Breast epithelium (tissue), 4 donors: ENCODE results near the gene AGRN. TPM values are rescaled to one million over a fixed set of nuclear protein-coding genes. Genes with fewer than 3 reads are reported as not detected.
A peak's percentile ranks its signal among the peaks of the same experiment; 100 is the strongest.

Experiments
- DNase-seq, 2 donors: peaks; one replicate each; pipeline ENCODE4 v3.0.0-alpha.2; 2019; ENCODE audit warnings: low spot score in 2 of 2
- H3K27ac ChIP-seq, 2 donors: fragments of 200-600 bp; sonication (generic) in 1 of 2; one replicate each; pipeline ENCODE4 v1.5.1; 2016 to 2019; ENCODE audit warnings: mild to moderate bottlenecking in 1 of 2
- H3K27me3 ChIP-seq, 2 donors: fragments of 200-600 bp; sonication (generic) in 1 of 2; one replicate each; pipeline versions ENCODE4 v1.5.1 to v1.6.0; 2017 to 2019; ENCODE audit warnings: control low read depth in 1 of 2, mild to moderate bottlenecking in 1 of 2
- H3K36me3 ChIP-seq: fragments of 200-600 bp; one replicate; pipeline ENCODE4 v1.5.1; 2019
- H3K4me1 ChIP-seq, 2 donors: fragments of 200-600 bp; sonication (generic); one replicate each; pipeline ENCODE4 v1.5.1; 2016 to 2019; ENCODE audit warnings: control low read depth in 1 of 2
- H3K4me3 ChIP-seq, 3 donors: fragments of 200-600 bp; sonication (generic); 1 replicate in 2 of 3; 2 replicates in 1 of 3; pipeline ENCODE4 v1.5.1; 2016 to 2019; ENCODE audit warnings: mild to moderate bottlenecking in 3 of 3, moderate library complexity in 2 of 3
- H3K9me3 ChIP-seq, 2 donors: fragments of 200-600 bp; sonication (generic) in 1 of 2; one replicate each; pipeline ENCODE4 v1.5.1; 2016 to 2019; ENCODE audit warnings: control low read depth in 1 of 2
- POLR2A ChIP-seq: fragments of 450-650 bp; IDR thresholded peaks from one replicate; pipeline ENCODE4 v1.6.1; 2016; ENCODE audit warnings: antibody characterized with exemption, mild to moderate bottlenecking, moderate library complexity
- POLR2AphosphoS5 ChIP-seq, 3 donors: sonication (generic); formaldehyde crosslinking; IDR thresholded peaks; one replicate each; pipeline ENCODE4 v1.6.1; 2017; ENCODE audit warnings: antibody characterized with exemption in 3 of 3
- intact Hi-C: fragments of 100-400 bp; cut with DNase I; formaldehyde crosslinking; loops from one replicate; pipeline ENCODE4 v1.15.1; 2023; ENCODE audit warnings: low total_unique reads
- total RNA-seq, 3 donors: library from RNA; depleted of rRNA; stranded (reverse); fragments of >200 nt; gene quantifications; one replicate each; pipeline ENCODE4 v1.1.0, GENCODE V29; 2016
- TF ChIP-seq, protein P1 (sequence below), 3 donors: fragments of 450-650 bp; IDR thresholded peaks; one replicate each; pipeline ENCODE4 v1.5.1; 2016 to 2017; ENCODE audit warnings: antibody characterized with exemption in 3 of 3, mild to moderate bottlenecking in 3 of 3, moderate library complexity in 3 of 3

Gene AGRN
- 10 to 100 TPM in 2 of 3 donors, 1 to 10 TPM in 1; 9.1 to 37.0 (median 30.5) TPM for total RNA-seq

DNA sequence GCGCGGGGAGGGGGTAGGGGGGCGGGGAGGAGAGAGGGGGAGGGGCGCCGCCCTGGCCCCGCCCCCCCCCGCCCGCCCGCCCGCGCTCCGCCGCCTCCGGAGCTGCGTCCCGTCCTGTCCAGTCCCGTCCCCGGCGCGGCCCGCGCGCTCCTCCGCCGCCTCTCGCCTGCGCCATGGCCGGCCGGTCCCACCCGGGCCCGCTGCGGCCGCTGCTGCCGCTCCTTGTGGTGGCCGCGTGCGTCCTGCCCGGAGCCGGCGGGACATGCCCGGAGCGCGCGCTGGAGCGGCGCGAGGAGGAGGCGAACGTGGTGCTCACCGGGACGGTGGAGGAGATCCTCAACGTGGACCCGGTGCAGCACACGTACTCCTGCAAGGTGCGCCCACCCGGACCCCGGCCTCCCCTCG is at the start of gene AGRN:
TSS of gene AGRN (plus strand) at position 121 of the 405 bp plus-strand sequence. CDS start at position 174, 53 bp downstream.
- Histone ChIP-seq H3K36me3 (no peaks in the 10 kb centered on the region), H3K27ac (peak within 1 kb of the TSS; percentile 92 to 98), H3K9me3 (no peaks in the 10 kb centered on the region), H3K4me1 (peaks cover 4 to 18% of the 10 kb centered on the region in 2 donors), H3K4me3 (peak within 1 kb of the TSS; percentile 61 to 84 (median 80)), H3K27me3 (no peaks in the 10 kb centered on the region)
- no peak for DNase-seq
- intact Hi-C loops: loop anchor here (10.0 kb wide), 1 partner anchor 465 kb away; no protein-coding TSS in a partner anchor
- TF ChIP-seq, protein P1, sequence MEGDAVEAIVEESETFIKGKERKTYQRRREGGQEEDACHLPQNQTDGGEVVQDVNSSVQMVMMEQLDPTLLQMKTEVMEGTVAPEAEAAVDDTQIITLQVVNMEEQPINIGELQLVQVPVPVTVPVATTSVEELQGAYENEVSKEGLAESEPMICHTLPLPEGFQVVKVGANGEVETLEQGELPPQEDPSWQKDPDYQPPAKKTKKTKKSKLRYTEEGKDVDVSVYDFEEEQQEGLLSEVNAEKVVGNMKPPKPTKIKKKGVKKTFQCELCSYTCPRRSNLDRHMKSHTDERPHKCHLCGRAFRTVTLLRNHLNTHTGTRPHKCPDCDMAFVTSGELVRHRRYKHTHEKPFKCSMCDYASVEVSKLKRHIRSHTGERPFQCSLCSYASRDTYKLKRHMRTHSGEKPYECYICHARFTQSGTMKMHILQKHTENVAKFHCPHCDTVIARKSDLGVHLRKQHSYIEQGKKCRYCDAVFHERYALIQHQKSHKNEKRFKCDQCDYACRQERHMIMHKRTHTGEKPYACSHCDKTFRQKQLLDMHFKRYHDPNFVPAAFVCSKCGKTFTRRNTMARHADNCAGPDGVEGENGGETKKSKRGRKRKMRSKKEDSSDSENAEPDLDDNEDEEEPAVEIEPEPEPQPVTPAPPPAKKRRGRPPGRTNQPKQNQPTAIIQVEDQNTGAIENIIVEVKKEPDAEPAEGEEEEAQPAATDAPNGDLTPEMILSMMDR (IDR thresholded peaks at IDR 0.05): no peak
- TF ChIP-seq POLR2A (no peak), POLR2AphosphoS5 (IDR thresholded peaks at IDR 0.05) (no peak)

DNA sequence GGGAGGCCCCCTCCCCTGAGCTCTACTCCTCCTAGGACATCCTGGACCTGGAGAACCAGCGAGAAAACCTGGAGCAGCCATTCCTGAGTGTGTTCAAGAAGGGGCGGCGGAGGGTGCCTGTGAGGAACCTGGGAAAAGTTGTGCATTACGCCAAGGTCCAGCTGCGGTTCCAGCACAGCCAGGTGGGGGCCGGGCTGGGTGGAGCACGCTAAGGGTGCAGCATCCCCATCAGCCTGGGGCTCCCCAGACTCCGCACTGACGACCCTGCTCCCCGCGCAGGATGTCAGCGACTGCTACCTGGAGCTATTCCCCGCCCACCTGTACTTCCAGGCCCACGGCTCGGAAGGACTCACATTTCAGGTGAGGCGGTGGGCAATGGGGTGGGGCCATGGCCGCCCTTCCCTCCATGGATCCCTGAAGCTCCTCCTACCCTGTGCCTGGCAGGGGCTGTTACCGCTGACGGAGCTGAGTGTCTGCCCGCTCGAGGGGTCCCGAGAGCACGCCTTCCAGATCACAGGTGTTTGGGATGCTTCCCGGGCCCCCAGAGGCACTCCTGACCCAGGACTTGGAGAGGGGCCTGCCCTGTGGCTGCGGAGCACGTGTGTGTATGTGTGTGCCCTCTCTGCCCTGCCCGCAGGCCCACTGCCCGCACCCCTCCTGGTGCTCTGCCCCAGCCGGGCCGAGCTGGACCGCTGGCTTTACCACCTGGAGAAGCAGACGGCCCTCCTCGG is 49.5 kb upstream of the AGRN start:
- no peak for DNase-seq
- Histone ChIP-seq H3K9me3 (no peaks in the 10 kb centered on the region), H3K4me1 (peaks cover 0 to 21% of the 10 kb centered on the region in 2 donors), H3K36me3 (no peaks in the 10 kb centered on the region), H3K27ac (no peak overlapping the region), H3K4me3 (no peak overlapping the region), H3K27me3 (peaks cover 2 to 29% of the 10 kb centered on the region in 2 donors)
- TF ChIP-seq POLR2AphosphoS5 (IDR thresholded peaks at IDR 0.05): no peak
- TF ChIP-seq POLR2A: no peak
- TF ChIP-seq, protein P1 (IDR thresholded peaks at IDR 0.05): no peak
- intact Hi-C loops: no loop called here

DNA sequence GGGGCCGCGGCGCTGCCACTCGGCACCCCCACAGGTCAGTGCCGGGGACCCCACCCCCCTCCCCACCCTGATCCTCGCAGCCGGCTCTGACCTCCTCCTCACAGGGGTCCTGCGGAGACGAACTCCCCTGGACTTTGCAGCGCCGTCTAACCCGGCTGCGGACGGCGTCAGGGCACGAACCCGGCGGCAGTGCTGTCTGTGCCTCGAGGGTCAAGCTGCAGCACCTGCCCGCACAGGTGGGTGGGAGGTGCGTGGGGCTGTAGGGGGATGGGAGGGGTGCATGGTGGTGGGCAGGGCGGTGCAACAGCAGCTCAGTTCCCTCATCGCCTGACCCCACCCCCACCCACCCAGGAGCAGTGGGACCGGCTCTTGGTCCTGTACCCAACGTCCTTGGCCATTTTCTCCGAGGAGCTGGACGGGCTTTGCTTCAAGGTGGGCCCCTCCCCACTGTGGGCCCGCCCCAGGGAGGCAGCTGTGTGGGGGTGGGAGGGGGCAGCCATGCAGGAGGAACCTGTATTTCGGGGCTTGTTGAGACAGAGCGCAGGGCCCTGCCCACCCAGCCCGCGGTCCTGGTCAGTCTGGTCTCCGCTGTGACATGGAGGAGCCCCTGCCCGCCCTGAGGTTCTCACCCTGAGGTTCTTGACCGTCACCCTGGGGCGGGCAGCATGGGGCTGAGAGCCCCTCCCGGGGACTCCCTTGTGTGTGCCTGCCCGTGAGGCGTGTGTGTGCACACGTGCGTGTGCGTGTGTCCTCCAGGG is 48.8 kb upstream of the AGRN start:
- Histone ChIP-seq H3K4me3 (no peak overlapping the region), H3K27ac (no peak overlapping the region), H3K27me3 (peaks cover 2 to 29% of the 10 kb centered on the region in 2 donors), H3K36me3 (no peaks in the 10 kb centered on the region), H3K4me1 (peaks cover 0 to 16% of the 10 kb centered on the region in 2 donors), H3K9me3 (no peaks in the 10 kb centered on the region)
- intact Hi-C loops: no loop called here
- DNase-seq: no peak
- TF ChIP-seq POLR2AphosphoS5 (IDR thresholded peaks at IDR 0.05) (no peak), POLR2A (no peak)
- TF ChIP-seq, protein P1 (IDR thresholded peaks at IDR 0.05): no peak

DNA sequence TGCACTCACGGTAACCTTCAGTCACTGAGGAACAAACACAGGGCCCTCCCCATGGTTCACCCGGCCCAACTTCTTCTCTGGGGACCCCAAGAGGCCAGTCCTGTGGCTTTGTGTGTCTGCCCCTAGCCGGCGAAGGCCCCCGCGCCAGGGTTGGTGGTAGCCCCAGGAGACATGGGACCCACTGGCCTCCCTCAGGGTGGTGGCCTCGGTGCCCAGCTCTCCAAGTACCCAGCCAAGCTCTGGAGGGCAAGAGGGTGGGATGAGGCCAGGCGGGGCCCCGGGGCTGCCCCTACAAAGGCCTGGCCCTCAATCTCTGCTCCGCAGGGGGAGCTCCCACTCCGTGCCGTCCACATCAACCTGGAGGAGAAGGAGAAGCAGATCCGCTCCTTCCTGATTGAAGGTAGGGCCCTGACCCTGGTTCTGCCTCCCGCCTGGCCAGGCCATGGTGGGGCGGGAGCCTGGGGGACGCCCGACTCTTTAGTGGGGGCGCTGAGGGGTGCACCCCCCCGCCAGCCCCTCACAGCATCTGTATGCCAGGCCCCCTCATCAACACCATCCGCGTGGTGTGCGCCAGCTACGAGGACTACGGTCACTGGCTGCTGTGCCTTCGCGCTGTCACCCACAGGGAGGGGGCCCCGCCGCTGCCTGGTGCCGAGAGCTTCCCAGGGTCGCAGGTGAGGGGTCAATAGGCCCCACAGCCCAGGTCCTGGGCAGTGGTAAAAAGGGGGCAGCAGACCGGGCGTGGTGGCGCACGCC is 48.0 kb upstream of the AGRN start:
- Histone ChIP-seq H3K27me3 (peaks cover 2 to 29% of the 10 kb centered on the region in 2 donors), H3K27ac (no peak overlapping the region), H3K4me3 (no peak overlapping the region), H3K4me1 (peaks cover 0 to 16% of the 10 kb centered on the region in 2 donors), H3K9me3 (no peaks in the 10 kb centered on the region), H3K36me3 (no peaks in the 10 kb centered on the region)
- TF ChIP-seq, protein P1 (IDR thresholded peaks at IDR 0.05): no peak
- intact Hi-C loops: no loop called here
- DNase-seq: no peak
